ENCODE results near the gene CD48.
"Not testable (repeated sequence)": the region's sequence is repeated elsewhere in the genome, so short reads cannot be mapped to it uniquely, and the experiment has no call there.

Gene CD48

DNA sequence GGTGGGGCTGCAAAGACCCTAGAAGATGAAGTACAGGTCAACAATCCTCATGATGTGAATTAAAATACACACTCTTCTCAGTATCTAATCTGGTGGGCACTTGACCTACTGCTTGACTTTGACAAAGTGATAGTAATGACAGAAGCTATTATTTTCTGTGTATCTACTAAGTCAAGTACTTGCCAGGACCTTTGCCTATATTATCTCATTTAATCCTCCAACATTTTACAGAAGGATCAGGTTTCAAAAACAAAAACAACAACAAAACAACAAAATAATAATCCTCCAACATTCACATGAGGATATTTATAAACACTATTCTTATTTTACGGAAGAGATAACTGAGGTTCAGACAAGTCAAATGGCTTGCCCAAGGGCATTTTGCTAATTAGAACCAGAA lies 4.4 kb upstream of the CD48 start:
- DNase-seq (ENCODE audit: low read depth in 1 of 2, low spot score in 1 of 2), result no peak

GRCh38 chr1:160714034-160714648 lies 2.5 kb upstream of the CD48 start:
- not testable (repeated sequence) for DNase-seq (ENCODE audit: low read depth in 1 of 2, low spot score in 1 of 2)

- DNase-seq (ENCODE audit: low read depth in 1 of 2, low spot score in 1 of 2), result no peak
These were observed 1.5 kb upstream of the CD48 start for GRCh38 chr1:160713161-160713560.

- DNase-seq (ENCODE audit: low read depth in 1 of 2, low spot score in 1 of 2), result peak in 1 of 2 donors; percentile 13
These were observed 981 bp upstream of the CD48 start for GRCh38 chr1:160712525-160713080.

DNA sequence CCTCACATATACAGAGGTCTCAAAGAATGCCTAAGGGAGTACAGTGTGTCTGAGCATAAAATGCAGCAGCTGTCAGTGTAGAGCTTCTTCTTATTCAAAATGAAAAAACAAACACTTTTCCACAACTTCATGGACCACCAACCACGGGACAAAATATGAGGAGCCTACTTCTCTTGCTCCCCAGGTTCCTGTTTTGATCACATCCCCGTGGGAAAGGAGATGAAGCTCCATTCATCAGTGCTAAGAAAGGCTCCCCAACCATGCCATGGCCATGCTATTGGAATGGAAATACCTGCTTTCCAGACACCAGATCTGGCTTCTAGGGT lies 383 bp downstream of the CD48 start:
- DNase-seq (ENCODE audit: low read depth in 1 of 2, low spot score in 1 of 2), result no peak

DNA sequence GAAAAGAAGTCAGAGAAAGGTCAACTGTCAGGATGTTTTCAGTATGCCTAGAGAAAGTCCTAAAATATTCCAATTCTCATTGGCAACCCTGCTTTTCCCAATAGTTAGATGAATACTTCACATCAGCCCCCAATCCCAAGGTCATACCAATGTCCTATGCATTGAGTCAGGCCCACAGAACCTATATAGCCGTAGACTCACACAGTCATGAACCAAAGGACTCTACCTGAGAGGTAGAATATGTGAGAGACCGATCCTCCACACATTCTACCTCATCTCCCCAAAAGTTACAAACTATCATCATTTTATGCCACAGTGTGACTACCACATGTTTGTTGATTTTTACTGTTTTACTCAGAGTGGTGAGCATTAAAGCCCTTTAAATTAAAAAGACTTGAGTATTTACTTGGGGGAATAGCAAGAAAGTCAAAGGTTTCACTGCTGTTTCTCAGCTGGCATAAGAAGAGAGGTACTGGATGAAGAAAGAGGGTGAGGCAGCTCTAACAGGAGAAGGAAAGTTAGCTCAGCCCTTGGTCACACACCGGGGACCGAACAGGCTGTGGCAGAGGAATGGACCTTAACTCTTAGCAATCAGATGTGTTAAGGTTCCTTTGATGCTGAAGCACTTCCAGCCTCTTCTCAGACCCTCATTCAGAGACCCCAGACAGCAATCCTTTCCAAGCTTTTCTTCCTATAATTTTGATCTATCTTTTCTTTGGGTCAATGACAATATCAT lies 937 bp downstream of the CD48 start:
- no peak for DNase-seq (ENCODE audit: low read depth in 1 of 2, low spot score in 1 of 2)

GRCh38 chr1:160709715-160710114 lies 1.9 kb downstream of the CD48 start:
- DNase-seq (ENCODE audit: low read depth in 1 of 2, low spot score in 1 of 2), result no peak

- DNase-seq (ENCODE audit: low read depth in 1 of 2, low spot score in 1 of 2), result no peak
These were observed 2.8 kb downstream of the CD48 start for GRCh38 chr1:160708801-160709200.

- DNase-seq (ENCODE audit: low read depth in 1 of 2, low spot score in 1 of 2), result no peak
These were observed 3.5 kb downstream of the CD48 start for GRCh38 chr1:160708118-160708517.

DNA sequence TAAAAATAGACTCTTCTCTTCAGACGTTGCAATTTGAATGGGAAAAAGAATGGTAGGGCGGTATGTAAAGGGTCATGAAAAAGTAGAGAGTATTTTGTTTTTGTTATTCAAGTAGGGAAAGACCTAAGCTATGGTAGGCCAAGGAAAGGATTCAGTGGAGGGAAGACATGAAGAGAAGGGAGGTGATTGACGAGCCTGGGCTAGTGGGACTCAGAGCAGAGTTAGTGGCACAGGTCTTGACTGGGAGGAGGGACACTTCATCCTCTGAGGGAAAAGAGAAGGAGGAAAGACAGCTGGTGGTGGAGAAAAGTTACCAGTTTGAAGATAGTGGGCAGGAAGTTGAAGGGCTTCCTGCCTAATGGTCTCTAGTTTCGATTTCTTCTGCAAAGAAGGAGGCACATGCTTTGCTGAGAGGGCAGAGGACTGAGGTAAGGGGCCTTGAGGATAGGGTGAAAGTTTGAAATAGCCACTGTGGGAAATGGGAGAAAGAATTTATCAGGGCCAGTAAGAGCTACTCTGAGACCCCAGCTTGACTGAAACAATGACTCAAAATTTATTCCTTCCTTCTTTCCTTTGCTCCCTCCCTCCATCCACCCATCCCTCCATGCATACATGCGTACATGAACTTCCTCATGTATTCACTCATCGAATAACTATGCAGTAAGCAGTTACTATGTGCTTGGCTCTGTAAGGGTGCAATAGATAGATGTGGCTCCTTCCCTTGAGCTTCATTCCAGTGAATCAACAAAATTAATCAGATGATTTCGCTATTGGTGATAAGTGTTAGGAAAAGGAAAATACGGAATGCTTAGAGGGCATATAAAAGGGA lies 4.2 kb downstream of the CD48 start:
- DNase-seq (ENCODE audit: low read depth in 1 of 2, low spot score in 1 of 2), result no peak

- no peak for DNase-seq (ENCODE audit: low read depth in 1 of 2, low spot score in 1 of 2)
These were observed 4.9 kb downstream of the CD48 start for GRCh38 chr1:160706526-160707235.

- DNase-seq (ENCODE audit: low read depth in 1 of 2, low spot score in 1 of 2), result no peak
These were observed 5.9 kb downstream of the CD48 start for GRCh38 chr1:160705742-160706141.

DNA sequence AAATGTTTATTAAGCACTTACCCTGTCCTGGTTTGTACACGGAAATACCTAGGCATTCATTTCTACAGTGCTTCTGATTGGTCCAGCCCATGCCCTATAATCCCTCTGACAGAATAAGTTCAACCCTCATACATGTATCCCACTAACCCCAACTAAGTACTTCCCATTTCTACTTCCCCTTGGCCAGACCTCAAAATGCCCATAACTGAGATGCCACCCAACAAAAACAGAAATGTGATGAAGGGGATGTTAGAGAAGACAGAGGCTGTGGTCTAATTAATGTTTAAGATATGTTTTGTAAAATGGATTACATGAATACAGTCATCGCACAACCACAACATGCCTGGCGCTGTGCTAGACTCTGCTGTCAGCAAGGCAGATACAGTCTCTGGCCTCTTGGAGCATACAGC lies 6.4 kb downstream of the CD48 start:
- DNase-seq (ENCODE audit: low read depth in 1 of 2, low spot score in 1 of 2), result not testable (repeated sequence)

DNA sequence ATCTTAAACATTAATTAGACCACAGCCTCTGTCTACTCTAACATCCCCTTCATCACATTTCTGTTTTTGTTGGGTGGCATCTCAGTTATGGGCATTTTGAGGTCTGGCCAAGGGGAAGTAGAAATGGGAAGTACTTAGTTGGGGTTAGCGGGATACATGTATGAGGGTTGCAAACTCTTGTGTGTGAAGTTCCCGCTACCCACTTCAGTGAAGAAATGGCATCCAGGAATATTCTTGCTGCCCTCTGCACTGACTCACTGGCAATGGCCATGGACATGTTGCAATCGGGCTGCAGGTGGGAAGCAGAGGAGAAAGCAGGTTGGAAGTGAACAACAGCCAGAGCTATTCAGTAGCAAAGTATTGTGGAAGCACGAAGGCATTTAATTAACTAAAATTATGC lies 7.4 kb downstream of the CD48 start:
- no peak for DNase-seq (ENCODE audit: low read depth in 1 of 2, low spot score in 1 of 2)

GRCh38 chr1:160702100-160702499 lies 9.5 kb downstream of the CD48 start:
- DNase-seq (ENCODE audit: low read depth in 1 of 2, low spot score in 1 of 2), result no peak

DNA sequence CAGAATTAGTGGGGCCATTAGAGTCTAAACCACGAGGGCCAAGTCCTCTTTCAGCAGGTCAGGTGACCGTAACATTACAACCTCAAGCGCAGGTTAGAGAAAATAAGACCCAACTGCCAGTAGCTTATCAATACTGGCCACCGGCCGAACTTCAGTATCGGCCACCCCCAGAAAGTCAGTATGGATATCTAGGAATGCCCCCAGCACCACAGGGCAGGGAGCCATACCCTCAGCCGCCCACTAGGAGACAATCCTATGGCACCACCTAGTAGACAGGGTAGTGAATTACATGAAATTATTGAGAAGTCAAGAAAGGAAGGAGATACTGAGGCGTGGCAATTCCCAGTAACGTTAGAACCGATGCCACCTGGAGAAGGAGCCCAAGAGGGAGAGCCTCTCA lies 19.2 kb downstream of the CD48 start:
- not testable (repeated sequence) for DNase-seq (ENCODE audit: low read depth in 1 of 2, low spot score in 1 of 2)

GRCh38 chr1:160685266-160685665 lies 26.4 kb downstream of the CD48 start:
- no peak for DNase-seq (ENCODE audit: low read depth in 1 of 2, low spot score in 1 of 2)

DNA sequence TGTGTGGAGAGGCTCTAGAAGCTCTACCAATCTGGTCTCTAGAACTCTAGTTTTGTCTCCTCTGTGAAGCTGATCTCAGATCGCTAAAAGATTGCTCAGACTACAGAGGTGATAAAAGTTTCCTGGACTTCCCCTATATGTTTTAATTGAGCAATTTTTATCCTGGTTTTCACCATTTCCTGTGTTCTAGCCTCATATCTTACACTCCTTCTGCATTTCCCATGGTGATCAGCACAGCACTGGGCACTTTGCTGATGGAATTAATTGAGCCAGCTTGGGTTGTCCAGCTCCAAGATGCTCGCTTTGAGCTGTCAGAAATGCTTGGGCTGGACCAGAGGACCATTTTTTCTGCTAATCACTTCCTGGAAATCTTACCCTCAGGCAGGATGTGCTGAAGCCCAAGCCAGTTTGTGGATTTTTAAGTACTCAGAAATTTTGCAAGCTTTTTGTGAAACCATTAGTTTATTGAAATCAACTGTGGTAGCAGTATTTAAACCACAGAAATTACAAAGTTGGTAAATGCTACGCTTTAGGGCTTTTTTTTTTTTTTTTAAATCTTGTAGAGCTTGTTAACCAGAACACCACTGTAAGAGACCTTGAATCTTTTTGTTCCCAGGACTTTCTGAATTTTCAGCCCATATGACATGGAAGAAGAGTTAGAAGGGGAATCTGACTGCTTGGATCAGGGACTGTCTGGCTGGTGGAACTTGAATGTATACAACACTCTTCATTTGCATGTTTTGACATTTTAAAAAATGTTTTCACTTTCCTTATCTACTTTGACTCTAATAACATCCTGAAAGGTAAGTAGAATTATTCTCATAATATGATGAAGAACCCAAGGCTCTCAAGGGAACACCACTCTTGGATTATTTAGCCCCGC lies 28.4 kb downstream of the CD48 start:
- no peak for DNase-seq (ENCODE audit: low read depth in 1 of 2, low spot score in 1 of 2)

- DNase-seq (ENCODE audit: low read depth in 1 of 2, low spot score in 1 of 2), result no peak
These were observed 29.8 kb downstream of the CD48 start for GRCh38 chr1:160681891-160682140.

GRCh38 chr1:160681066-160681890 lies 30.3 kb downstream of the CD48 start:
- DNase-seq (ENCODE audit: low read depth in 1 of 2, low spot score in 1 of 2), result peak; percentile 74 to 79
